Measurements from ENCODE around the gene IQCM.

DNA sequence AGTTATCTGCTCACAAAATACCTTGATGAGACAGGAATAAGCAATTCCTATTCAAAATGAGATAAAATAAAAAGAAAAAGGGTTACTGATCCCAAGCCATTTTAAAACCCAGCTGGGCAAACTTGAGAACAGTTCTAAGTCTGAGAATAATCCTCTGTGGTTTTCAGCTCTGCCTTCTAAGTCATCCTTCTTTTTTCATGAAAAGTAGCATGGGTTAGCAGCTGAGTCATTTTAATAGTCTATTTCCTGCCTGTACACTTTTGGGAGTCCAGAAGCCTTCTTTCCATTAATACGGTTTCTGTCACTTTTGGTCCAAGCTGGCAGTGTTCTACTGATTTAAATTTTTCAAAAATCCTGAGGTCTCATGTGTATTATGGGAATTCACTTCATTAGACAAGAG is 374.3 kb downstream of the IQCM start:
- TF ChIP-seq ZNF274 (IDR thresholded peaks at IDR 0.05; ENCODE audit: low read depth, low read length) (no peak), YY1 (IDR thresholded peaks at IDR 0.05; ENCODE audit: insufficient read depth, insufficient read length) (no peak), SUZ12 (IDR thresholded peaks at IDR 0.05; ENCODE audit: extremely low read depth, insufficient read depth, insufficient read length) (no peak)

Measured in NT2/D1 (cell line).